IMR-90 (cell line): Measurements from ENCODE around the gene IQCK. TPM values are rescaled to one million over a fixed set of nuclear protein-coding genes. Genes with fewer than 3 reads are reported as not detected.

Source experiments
- ATAC-seq: fragments of 200-7000 bp; cut with Tn5 transposase; 2 replicates; pipeline ENCODE4 v1.9.1; 2020; ENCODE audit warnings: low read depth, mild to moderate bottlenecking, moderate library complexity
- BruUV-seq: library from RNA; stranded (reverse); fragments of 400-500 nt; replicated peaks from 2 replicates; lab custom pipeline; 2021; lab: Mats Ljungman, UMichigan
- CTCF ChIA-PET: fragments of 300-600 bp; formaldehyde crosslinking; extraction: SDS; loops from one replicate; lab custom pipeline; 2021; ENCODE audit warnings: antibody characterized with exemption; lab: Yijun Ruan, JAX
- POLR2A ChIA-PET: fragments of 300-600 bp; sonication (Branson Sonifier 250); formaldehyde crosslinking; loops from one replicate; lab custom pipeline; 2022; ENCODE audit warnings: antibody characterized with exemption; ENCODE audit not compliant: unreplicated experiment; lab: Charles Lee
- DNase-seq: peaks from one replicate; pipeline ENCODE4 v3.0.0; 2013
- H2AFZ ChIP-seq: replicated peaks from 2 replicates; pipeline ENCODE3; 2013; ENCODE audit warnings: low read length, mild to moderate bottlenecking; ENCODE audit not compliant: poor library complexity
- H2AK5ac ChIP-seq: 2 replicates; pipeline ENCODE4 v1.6.1; 2013; ENCODE audit warnings: low read depth, low read length, inconsistent platforms
- H2AK9ac ChIP-seq: replicated peaks from 2 replicates; pipeline ENCODE3; 2013; ENCODE audit warnings: mild to moderate bottlenecking, low read depth, low read length, moderate library complexity; ENCODE audit not compliant: poor library complexity
- H2BK120ac ChIP-seq: 2 replicates; pipeline ENCODE4 v1.6.1; 2013; ENCODE audit warnings: low read depth, low read length, inconsistent platforms
- H2BK15ac ChIP-seq: 3 replicates; pipeline ENCODE4 v1.6.1; 2013; ENCODE audit warnings: low read depth, low read length, inconsistent platforms
- H2BK20ac ChIP-seq: 2 replicates; pipeline ENCODE4 v1.6.1; 2013; ENCODE audit warnings: low read depth, mild to moderate bottlenecking, inconsistent platforms, low read length, moderate library complexity
- H2BK5ac ChIP-seq: 2 replicates; pipeline ENCODE4 v1.6.1; 2013; ENCODE audit warnings: mild to moderate bottlenecking, low read depth, low read length, inconsistent platforms; ENCODE audit not compliant: poor library complexity, severe bottlenecking
- H3K14ac ChIP-seq: replicated peaks from 2 replicates; pipeline ENCODE4 v1.6.1; 2013; ENCODE audit warnings: low read depth, low read length, inconsistent platforms
- H3K18ac ChIP-seq: 2 replicates; pipeline ENCODE4 v1.6.1; 2013; ENCODE audit warnings: low read depth, low read length, control low read depth
- H3K23ac ChIP-seq: 2 replicates; pipeline ENCODE4 v1.6.1; 2013; ENCODE audit warnings: low read depth, low read length, inconsistent platforms
- H3K27ac ChIP-seq: 2 replicates; pipeline ENCODE4 v1.5.1; 2013; ENCODE audit warnings: mild to moderate bottlenecking, control low read depth, low read length; ENCODE audit not compliant: insufficient read depth
- H3K27me3 ChIP-seq: 2 replicates; pipeline ENCODE4 v1.6.1; 2013; ENCODE audit warnings: low read length; ENCODE audit not compliant: control insufficient read depth, insufficient read depth
- H3K36me3 ChIP-seq: 2 replicates; pipeline ENCODE4 v1.6.1; 2013; ENCODE audit warnings: low read length, mixed read lengths; ENCODE audit not compliant: control insufficient read depth, insufficient read depth
- H3K4ac ChIP-seq: 2 replicates; pipeline ENCODE4 v1.6.1; 2013; ENCODE audit warnings: low read depth, low read length, inconsistent platforms
- H3K4me1 ChIP-seq: 2 replicates; pipeline ENCODE4 v1.6.1; 2013; ENCODE audit warnings: low read length, mixed read lengths; ENCODE audit not compliant: control insufficient read depth, insufficient read depth
- H3K4me2 ChIP-seq: 2 replicates; pipeline ENCODE4 v1.6.1; 2013; ENCODE audit warnings: low read depth, mild to moderate bottlenecking, control low read depth, low read length, moderate library complexity
- H3K4me3 ChIP-seq: 2 replicates; pipeline ENCODE4 v1.5.1; 2013; ENCODE audit warnings: low read depth, mild to moderate bottlenecking, control low read depth, low read length, moderate library complexity; ENCODE audit not compliant: insufficient read depth
- H3K56ac ChIP-seq: 2 replicates; pipeline ENCODE4 v1.6.1; 2013; ENCODE audit warnings: low read length, inconsistent platforms; ENCODE audit not compliant: insufficient read depth; ENCODE audit errors: extremely low read depth
- H3K79me1 ChIP-seq, 2 experiments: 2 replicates each; pipeline ENCODE4 v1.6.1; 2013; ENCODE audit warnings: low read length in 2 of 2, inconsistent platforms in 1 of 2, low read depth in 1 of 2
- H3K9ac ChIP-seq: 2 replicates; pipeline ENCODE4 v1.6.1; 2013; ENCODE audit warnings: low read depth, low read length, control low read depth
- H3K9me1 ChIP-seq: 2 replicates; pipeline ENCODE4 v1.6.1; 2013; ENCODE audit warnings: low read length, inconsistent platforms; ENCODE audit not compliant: insufficient read depth
- H3K9me3 ChIP-seq: 2 replicates; pipeline ENCODE4 v1.6.1; 2013; ENCODE audit warnings: low read length; ENCODE audit not compliant: control insufficient read depth, insufficient read depth
- H4K20me1 ChIP-seq: 2 replicates; pipeline ENCODE4 v1.6.1; 2013; ENCODE audit warnings: low read length, inconsistent platforms; ENCODE audit not compliant: insufficient read depth
- H4K5ac ChIP-seq: 2 replicates; pipeline ENCODE4 v1.6.1; 2013; ENCODE audit warnings: mild to moderate bottlenecking, low read depth, low read length, control low read depth
- H4K8ac ChIP-seq, 2 experiments: 2 replicates each; pipeline ENCODE4 v1.6.1; 2013; ENCODE audit warnings: low read depth in 2 of 2, low read length in 2 of 2, control low read depth in 1 of 2, inconsistent platforms in 1 of 2
- H4K91ac ChIP-seq: 2 replicates; pipeline ENCODE4 v1.6.1; 2013; ENCODE audit warnings: low read depth, low read length, inconsistent platforms; ENCODE audit not compliant: insufficient read depth
- BHLHE40 ChIP-seq: fragments of 150-350 bp; IDR thresholded peaks from 2 replicates; pipeline ENCODE4 v1.6.1; 2016; ENCODE audit warnings: mild to moderate bottlenecking, low read depth, low read length
- CEBPB ChIP-seq: IDR thresholded peaks from 2 replicates; pipeline ENCODE4 v1.6.1; 2012; ENCODE audit warnings: low read depth, low read length, improper control_type of control experiment
- CHD1 ChIP-seq: IDR thresholded peaks from 2 replicates; pipeline ENCODE4 v1.6.1; 2012; ENCODE audit warnings: low read depth, low read length, improper control_type of control experiment
- ELK1 ChIP-seq: fragments of 150-350 bp; IDR thresholded peaks from 2 replicates; pipeline ENCODE4 v1.6.1; 2016; ENCODE audit warnings: low read depth, mild to moderate bottlenecking, low read length, moderate library complexity, borderline replicate concordance
- FOS ChIP-seq: fragments of 150-350 bp; IDR thresholded peaks from 2 replicates; pipeline ENCODE4 v1.6.1; 2016; ENCODE audit warnings: low read depth, low read length
- MAFK ChIP-seq: IDR thresholded peaks from 2 replicates; pipeline ENCODE4 v1.6.1; 2012; ENCODE audit warnings: low read depth, low read length, improper control_type of control experiment
- MAZ ChIP-seq: IDR thresholded peaks from 2 replicates; pipeline ENCODE4 v1.6.1; 2012; ENCODE audit warnings: low read depth, mild to moderate bottlenecking, low read length, improper control_type of control experiment, moderate library complexity, borderline replicate concordance
- MXI1 ChIP-seq: IDR thresholded peaks from 2 replicates; pipeline ENCODE4 v1.6.1; 2012; ENCODE audit warnings: low read depth, mild to moderate bottlenecking, low read length, moderate library complexity, borderline replicate concordance
- NFE2L2 ChIP-seq: fragments of 150-350 bp; IDR thresholded peaks from 2 replicates; pipeline ENCODE4 v1.6.1; 2016; ENCODE audit warnings: low read depth, mild to moderate bottlenecking, low read length
- POLR2A ChIP-seq: IDR thresholded peaks from 2 replicates; pipeline ENCODE4 v1.6.1; 2012; ENCODE audit warnings: mild to moderate bottlenecking, low read depth, low read length
- RAD21 ChIP-seq: IDR thresholded peaks from 2 replicates; pipeline ENCODE4 v1.6.1; 2012; ENCODE audit warnings: low read length, improper control_type of control experiment
- RCOR1 ChIP-seq: IDR thresholded peaks from 2 replicates; pipeline ENCODE4 v1.6.1; 2012; ENCODE audit warnings: mild to moderate bottlenecking, low read length, improper control_type of control experiment; ENCODE audit not compliant: insufficient replicate concordance
- RFX5 ChIP-seq: IDR thresholded peaks from 2 replicates; pipeline ENCODE4 v1.8.0; 2012; ENCODE audit warnings: low read depth, mild to moderate bottlenecking, low read length, moderate library complexity
- SMC3 ChIP-seq: fragments of 150-350 bp; IDR thresholded peaks from 2 replicates; pipeline ENCODE4 v1.6.1; 2016; ENCODE audit warnings: low read depth, mild to moderate bottlenecking, antibody characterized with exemption, low read length, moderate library complexity
- USF2 ChIP-seq: fragments of 150-350 bp; IDR thresholded peaks from 2 replicates; pipeline ENCODE4 v1.6.1; 2017; ENCODE audit warnings: mild to moderate bottlenecking, antibody characterized with exemption, low read length, low read depth
- WGBS, 2 experiments: methylation state at CpG; one replicate each; pipeline versions ENCODE4 v1.1.5 to v1.1.7; 2013; ENCODE audit warnings: missing lambda C conversion rate in 2 of 2; ENCODE audit not compliant: insufficient read length in 1 of 2; ENCODE audit errors: extremely low coverage in 2 of 2; 5-methylcytosine and 5-hydroxymethylcytosine counted together
- dilution Hi-C: fragments of 300-500 bp; cut with HindIII; formaldehyde crosslinking; loops from one replicate; pipeline ENCODE4 v1.14.3; 2018; ENCODE audit warnings: low sequenced_read_pairs; ENCODE audit not compliant: unreplicated experiment
- in situ Hi-C: fragments of 300-500 bp; cut with MboI; formaldehyde crosslinking; loops from 3 replicates; pipeline ENCODE4 v1.14.3; 2019; ENCODE audit warnings: low sequenced_read_pairs, inconsistent platforms, mixed read lengths
- intact Hi-C: fragments of 100-400 bp; cut with micrococcal nuclease; formaldehyde crosslinking; loops from 2 replicates; pipeline ENCODE4 v1.10.0; 2022
- polyA plus RNA-seq, 3 experiments: library from polyadenylated mRNA; depleted of rRNA; stranded (reverse); fragments of >200 nt; gene quantifications; 2 replicates each; pipeline ENCODE4 v1.2.3, GENCODE V29; 2012; ENCODE audit warnings: low replicate concordance in 1 of 3
- total RNA-seq: library from RNA; depleted of rRNA; stranded (reverse); fragments of >200 nt; gene quantifications from 2 replicates; pipeline ENCODE4 v1.2.3, GENCODE V29; 2012
- TF ChIP-seq, protein P1 (sequence below): conservative IDR thresholded peaks from 2 replicates; pipeline ENCODE4 v1.5.1; 2012; ENCODE audit warnings: mild to moderate bottlenecking, low read depth, low read length, improper control_type of control experiment

IQCK gene
- total and polyA plus RNA-seq, 2 of the 4 experiments (the other 2 are of a cell fraction), result 4.1 to 5.4 TPM

DNA sequence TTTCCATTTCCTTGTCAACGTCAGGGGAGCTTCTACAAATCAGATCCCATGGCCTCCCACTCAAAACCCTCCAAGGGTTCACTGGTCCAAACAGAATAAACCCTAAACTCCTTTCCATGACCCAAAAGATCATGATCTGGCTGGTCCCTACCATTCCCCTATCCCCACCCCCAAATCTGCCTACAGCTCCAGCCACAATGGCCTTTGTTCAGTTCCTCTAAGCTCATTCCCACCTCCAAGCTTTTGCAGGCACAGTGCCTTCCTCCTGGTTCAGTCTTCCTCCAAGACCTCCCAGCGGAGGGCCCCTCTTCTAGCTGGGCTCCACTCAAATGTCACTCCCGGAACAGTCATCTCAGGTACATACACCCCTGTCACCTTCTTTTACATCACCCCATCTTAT is 164.6 kb downstream of the IQCK start:
- CTCF ChIA-PET, result no interaction called here
- Histone ChIP-seq H4K8ac (peak overlapping the region; percentile 54 to 64; a peak in 1 of 4 replicates), H2BK120ac (no peak overlapping the region), H4K91ac (peak overlapping the region; percentile 48), H3K18ac (no peak overlapping the region), H3K4me2 (peak overlapping the region; percentile 12), H2BK15ac (no peak overlapping the region), H3K9me3 (no peaks in the 10 kb centered on the region), H3K14ac (peak overlapping the region; percentile 28; the same call in 1 of the 2 replicates), H4K5ac (no peak overlapping the region), H2AK5ac (peak overlapping the region; percentile 17; the same call in 1 of the 2 replicates), H3K4me1 (peaks cover 5% of the 10 kb centered on the region; the same call in 1 of the 2 replicates), H3K4me3 (no peak overlapping the region), H3K79me1 (peaks cover 0 to 8% of the 10 kb centered on the region in 2 experiments; a peak in 1 of 4 replicates), H3K27me3 (peaks cover 11% of the 10 kb centered on the region), H3K27ac (no peak overlapping the region), H3K4ac (peak overlapping the region; percentile 13; the same call in 1 of the 2 replicates), H4K20me1 (peaks cover 4% of the 10 kb centered on the region; the same call in 1 of the 2 replicates), H2AK9ac (peak overlapping the region; percentile 51), H3K9ac (no peak overlapping the region), H3K56ac (no peak overlapping the region), H3K9me1 (no peaks in the 10 kb centered on the region), H3K23ac (peak overlapping the region; percentile 32; the same call in 1 of the 2 replicates), H3K36me3 (no peaks in the 10 kb centered on the region), H2AFZ (peak overlapping the region; percentile 72), H2BK5ac (no peak overlapping the region), H2BK20ac (no peak overlapping the region)
- TF ChIP-seq, protein P1, sequence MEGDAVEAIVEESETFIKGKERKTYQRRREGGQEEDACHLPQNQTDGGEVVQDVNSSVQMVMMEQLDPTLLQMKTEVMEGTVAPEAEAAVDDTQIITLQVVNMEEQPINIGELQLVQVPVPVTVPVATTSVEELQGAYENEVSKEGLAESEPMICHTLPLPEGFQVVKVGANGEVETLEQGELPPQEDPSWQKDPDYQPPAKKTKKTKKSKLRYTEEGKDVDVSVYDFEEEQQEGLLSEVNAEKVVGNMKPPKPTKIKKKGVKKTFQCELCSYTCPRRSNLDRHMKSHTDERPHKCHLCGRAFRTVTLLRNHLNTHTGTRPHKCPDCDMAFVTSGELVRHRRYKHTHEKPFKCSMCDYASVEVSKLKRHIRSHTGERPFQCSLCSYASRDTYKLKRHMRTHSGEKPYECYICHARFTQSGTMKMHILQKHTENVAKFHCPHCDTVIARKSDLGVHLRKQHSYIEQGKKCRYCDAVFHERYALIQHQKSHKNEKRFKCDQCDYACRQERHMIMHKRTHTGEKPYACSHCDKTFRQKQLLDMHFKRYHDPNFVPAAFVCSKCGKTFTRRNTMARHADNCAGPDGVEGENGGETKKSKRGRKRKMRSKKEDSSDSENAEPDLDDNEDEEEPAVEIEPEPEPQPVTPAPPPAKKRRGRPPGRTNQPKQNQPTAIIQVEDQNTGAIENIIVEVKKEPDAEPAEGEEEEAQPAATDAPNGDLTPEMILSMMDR, result no peak
- TF ChIP-seq RCOR1, result no peak
- TF ChIP-seq NFE2L2, result no peak
- TF ChIP-seq RFX5, result no peak
- no peak for TF ChIP-seq MAZ
- no peak for TF ChIP-seq CEBPB
- no peak for TF ChIP-seq BHLHE40
- no peak for TF ChIP-seq MXI1
- TF ChIP-seq USF2, result no peak
- no peak for TF ChIP-seq ELK1
- no peak for TF ChIP-seq MAFK
- no peak for TF ChIP-seq CHD1
- TF ChIP-seq FOS, result no peak
- no peak for TF ChIP-seq POLR2A
- TF ChIP-seq SMC3, result no peak
- no peak for TF ChIP-seq RAD21
- POLR2A ChIA-PET, result no interaction called here
- no peak for ATAC-seq
- no peak for DNase-seq
- in situ Hi-C loops, result loop anchor here (25.0 kb wide), 1 partner anchor 770 kb away; the partner anchor contains the start of gene ITPRIPL2
- intact Hi-C loops, result no loop called here
- no CpG with 5 or more reads among the region's 3 CpGs for WGBS, 2 experiments
- no TSS peak for BruUV-seq
- dilution Hi-C loops, result loop anchor here (25.0 kb wide), 1 partner anchor 270 kb away; no protein-coding TSS in a partner anchor
